Measurements from ENCODE around the gene CNIH3.

Gene CNIH3

DNA sequence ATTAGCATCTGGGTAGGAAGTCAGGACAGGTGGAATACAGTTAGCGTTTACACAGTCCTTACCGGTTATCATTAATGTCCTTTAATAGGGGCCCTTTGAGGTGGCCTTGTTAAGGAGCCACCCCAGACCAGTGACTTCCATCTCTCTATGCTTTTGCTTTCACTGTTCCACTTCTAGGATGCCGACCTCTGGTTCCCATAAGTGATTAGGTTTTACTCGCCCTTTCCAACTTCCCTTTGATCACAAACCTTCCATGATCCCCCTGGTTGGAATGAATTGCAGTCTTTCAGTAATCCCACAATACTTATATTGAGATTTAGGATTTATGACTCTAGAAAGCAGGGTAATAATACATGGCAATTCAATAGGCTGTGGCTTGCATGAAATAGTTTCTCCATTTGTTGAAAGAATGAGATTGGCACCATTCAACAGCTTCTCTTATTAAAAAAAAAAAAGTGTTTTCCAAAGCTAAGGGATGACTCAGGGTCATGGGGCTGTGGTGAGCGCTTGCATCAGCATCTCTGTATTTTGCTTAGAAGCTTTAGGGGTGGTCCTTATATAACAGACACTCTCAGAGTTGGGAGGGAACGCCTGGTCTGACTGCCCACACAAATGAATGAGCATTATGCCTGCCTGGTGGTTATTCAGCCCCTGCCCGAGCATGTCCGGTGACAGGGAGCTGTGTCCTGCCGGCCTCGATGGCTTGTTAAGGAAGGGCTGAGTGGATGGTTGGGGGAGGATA is 110.5 kb downstream of the CNIH3 start:
- no peak for DNase-seq

DNA sequence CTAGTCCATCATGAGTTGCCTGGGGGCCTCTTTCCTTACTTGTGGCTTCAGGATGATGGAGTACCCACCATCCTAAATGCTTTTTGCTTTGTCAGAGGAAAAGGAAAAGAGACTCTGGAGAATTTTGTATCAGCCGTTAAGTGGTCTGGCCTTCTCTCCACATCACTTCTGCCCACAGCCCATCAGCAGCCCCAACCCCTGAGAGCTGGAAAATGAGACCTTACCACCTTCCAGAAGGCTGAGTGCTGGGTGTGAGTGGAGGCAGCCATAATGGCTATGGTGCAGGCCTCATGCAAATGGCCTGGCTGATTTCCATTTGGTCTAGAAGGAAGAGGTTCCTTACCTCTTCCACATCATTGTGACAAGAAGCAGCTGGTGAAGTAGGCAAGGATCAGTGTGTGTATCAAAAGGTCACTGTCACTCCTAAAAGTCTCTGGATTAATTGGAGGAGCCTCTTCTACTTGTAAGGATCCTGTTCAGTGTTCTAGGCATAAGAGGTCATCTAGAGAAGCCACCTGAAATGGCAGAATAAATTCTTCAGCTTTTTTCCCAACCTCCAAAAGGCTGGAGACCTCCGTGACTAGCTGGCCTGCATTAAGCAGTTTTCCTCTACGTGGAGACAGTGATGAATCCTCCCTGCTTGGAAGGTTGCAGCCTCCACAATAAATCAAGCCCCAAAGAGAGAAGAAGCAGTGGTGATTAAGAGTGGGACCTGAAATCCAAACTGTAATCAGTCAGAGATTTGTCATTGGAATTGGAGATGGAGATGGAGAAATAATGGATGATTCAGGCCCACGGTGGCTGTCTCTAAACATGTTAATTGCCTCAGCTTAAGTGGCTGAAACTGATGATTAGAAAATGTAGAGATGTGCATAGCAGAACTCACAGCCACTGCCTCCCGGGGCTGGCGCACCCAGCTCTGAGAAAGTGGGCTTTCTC is 111.5 kb downstream of the CNIH3 start:
- DNase-seq: no peak

DNA sequence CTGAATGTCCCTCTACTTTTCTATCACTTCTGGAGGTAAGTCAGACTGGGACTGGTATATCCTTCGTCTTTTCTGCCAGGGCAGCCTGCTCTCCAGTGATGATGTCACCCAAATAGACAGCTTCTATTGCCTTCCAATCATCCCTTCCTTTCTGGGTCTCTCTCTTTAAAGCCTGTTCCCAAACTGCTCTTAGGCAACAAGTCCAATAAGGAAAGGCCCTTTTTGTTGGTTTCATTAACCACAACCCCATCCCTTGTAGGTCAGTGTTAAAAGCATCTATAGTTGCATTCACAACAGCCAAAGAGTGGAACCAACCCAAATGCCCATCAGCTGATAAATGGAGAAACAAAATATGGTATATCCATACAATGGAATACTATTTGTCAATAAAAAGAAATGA is 114.4 kb downstream of the CNIH3 start:
- no peak for DNase-seq

DNA sequence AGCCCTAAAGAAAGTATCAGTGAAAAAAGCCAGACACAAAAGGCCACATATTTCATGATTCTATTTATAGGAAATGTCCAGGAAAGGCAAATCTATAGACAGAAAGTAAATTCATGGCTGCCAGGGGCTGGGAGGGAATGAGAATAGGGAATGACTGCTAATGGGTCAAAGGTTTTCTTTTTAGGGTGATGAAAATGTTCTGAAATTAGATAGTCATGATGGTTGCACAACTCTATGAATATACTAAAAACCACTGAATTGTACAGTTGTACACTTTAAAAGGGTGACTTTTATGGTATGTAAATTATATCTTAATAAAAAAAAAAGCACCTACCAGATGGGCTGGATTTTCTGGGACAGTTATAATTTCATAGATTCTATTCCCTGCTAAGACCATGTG is 114.8 kb downstream of the CNIH3 start:
- DNase-seq: no peak

DNA sequence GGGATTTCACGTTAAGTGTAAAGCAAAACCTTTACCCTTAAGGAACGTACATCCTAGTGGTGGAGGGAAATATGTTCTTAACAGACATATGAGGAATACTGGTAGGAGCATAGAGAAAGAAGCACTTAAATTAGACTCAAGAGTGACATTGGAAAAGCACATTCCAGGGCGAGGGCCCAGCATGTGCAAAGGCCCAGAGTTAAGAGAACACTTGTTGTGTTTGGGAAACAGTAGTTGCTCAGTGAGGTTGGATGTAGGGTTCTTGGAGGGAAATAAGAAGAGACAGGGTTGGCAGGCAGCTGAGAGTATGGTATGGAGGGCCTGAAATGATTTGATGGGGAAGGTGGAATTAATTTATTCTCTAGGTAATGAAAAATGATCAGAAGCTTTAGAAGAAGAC is 115.5 kb downstream of the CNIH3 start:
- DNase-seq: no peak

- no peak for DNase-seq
Measured at GRCh38 chr1:224732377-224733026, 116.4 kb downstream of the CNIH3 start.

- DNase-seq: no peak
Measured at GRCh38 chr1:224733027-224733911, 117.2 kb downstream of the CNIH3 start.

- no peak for DNase-seq
Measured at GRCh38 chr1:224734261-224734935, 118.3 kb downstream of the CNIH3 start.

- no peak for DNase-seq
Measured at GRCh38 chr1:224735159-224735558, 119.0 kb downstream of the CNIH3 start.

GRCh38 chr1:224736619-224737352 is 120.7 kb downstream of the CNIH3 start:
- DNase-seq: peak; percentile 23 to 24

DNA sequence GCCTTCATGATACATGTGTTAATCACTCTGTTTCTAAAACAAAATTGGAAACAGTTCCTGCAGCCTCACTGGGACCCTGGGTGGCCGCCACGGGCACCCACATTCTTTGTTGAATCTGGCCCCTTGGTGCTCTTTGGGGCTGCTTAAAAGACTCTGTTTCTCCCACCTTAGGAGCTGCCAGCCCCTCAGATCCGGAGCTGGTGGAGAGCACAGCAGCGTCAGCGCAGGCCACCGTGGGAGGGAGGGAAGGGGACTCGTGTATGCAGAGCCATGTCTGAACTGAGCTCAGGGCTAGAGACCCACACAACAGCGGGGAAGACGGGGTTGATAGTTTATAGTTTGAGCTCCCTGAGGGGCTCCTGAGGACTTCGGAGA is 121.2 kb downstream of the CNIH3 start:
- DNase-seq: no peak

GRCh38 chr1:224739303-224739996 is 123.3 kb downstream of the CNIH3 start:
- no peak for DNase-seq

- DNase-seq: no peak
Measured at GRCh38 chr1:224739997-224740684, 124.0 kb downstream of the CNIH3 start.

DNA sequence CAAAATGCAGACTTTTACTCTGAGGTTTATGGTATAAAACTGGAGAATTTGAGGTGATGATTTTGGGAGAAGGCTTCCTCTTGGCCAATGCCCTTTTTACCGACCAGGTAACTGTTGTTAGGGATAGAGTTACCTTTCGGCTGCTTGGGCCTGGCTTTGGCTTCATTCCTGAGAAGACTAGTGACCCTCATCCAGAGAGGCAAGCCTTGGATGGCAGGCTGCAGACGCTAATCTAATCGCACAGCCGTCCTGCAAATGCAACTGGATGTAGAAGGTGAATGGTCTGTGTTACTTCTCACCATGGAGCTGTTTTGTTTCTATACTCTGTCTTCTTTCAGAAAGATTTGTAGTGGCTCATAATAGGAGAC is 124.6 kb downstream of the CNIH3 start:
- no peak for DNase-seq

GRCh38 chr1:224742349-224742748 is 126.2 kb downstream of the CNIH3 start:
- DNase-seq: no peak

DNA sequence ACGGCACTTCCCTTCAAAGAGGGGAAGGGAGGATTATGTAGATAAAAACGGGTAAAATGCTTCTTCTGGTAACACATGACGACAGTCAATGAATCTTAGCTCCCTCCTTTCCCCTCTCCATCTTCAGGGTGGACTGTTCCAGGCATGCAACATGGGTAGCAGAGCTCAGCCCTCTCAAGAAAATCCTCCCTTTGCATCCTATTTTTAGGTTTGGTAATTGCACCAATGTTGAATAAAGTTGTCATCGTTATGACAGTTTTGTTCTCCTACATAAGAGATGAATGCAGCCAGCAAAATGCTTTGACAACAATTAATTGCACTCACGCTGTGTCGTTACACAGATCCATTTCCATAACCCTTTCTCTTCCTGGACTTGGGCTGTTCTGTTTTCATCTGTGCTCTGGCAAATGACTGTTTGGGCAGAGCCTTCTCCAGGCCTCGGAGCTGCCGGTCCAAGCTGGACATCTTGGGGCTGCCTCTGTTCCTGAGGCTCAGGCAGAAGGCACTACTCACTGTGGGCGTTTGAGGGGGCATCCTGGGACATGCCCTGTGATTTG is 127.6 kb downstream of the CNIH3 start:
- no peak for DNase-seq

DNA sequence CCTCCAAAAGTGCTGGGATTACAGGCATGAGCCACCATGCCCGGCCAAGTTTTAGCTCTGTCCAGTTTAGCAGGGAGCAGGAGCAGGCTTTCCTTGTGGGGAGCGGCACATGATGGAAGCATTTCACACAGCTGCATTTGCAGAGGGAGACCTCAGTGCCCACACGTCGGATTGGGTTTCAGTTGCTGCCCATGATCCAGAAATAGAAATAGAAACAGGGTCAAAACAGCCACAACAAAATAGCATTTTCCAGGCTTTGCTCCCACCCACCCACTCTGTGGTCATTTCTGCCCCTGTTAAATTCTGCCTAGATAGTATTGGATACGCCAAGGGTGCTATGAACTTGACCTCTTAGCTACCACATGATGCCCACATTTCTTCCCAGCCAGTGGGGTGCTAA is 128.4 kb downstream of the CNIH3 start:
- no peak for DNase-seq

DNA sequence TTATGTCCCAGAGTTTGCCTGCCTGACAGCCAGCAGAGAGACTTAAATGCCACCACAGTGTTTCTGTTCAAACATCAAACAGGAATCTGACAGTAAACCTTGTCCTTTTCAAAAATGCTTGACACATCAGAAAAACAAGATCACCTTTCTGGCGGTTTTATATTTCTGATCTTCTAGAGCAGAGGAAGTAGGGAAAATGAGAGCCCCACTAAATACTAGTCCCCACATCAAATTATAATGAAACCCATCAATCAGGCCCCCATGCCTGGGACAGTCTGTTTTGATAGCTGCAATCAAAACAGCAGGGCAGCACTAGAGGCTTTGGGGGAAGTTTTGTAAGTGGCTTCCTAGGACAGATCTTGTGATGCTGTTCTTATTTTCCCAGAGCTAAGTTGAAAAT is 129.3 kb downstream of the CNIH3 start:
- no peak for DNase-seq

- no peak for DNase-seq
Measured at GRCh38 chr1:224745924-224746323, 129.8 kb downstream of the CNIH3 start.

- peak; percentile 89 to 91 for DNase-seq
Measured at GRCh38 chr1:224747578-224747977, 131.5 kb downstream of the CNIH3 start.
